ENCODE results near the gene TMPRSS11D. TPM values are rescaled to one million over a fixed set of nuclear protein-coding genes. Genes with fewer than 3 reads are reported as not detected.

Gene TMPRSS11D
- total and polyA plus RNA-seq, 11 donors: not detected

- intact Hi-C loops (cut with DNase I): no loop called here
- Histone ChIP-seq H3K36me3 (no peaks in the 10 kb centered on the region), H3K9me3 (no peaks in the 10 kb centered on the region), H3K27me3 (no peaks in the 10 kb centered on the region), H3K4me3 (no peak overlapping the region), H3K4me1 (peaks cover 0 to 5% (median 0%) of the 10 kb centered on the region in 12 donors), H3K27ac (no peak overlapping the region)
- DNase-seq (no peak), ATAC-seq (no peak)
- TF ChIP-seq POLR2A (IDR thresholded peaks at IDR 0.05) (no peak), CTCF (IDR thresholded peaks at IDR 0.05) (no peak)
Measured at GRCh38 chr4:67884701-67885100, 899 bp upstream of the TMPRSS11D start.

GRCh38 chr4:67883458-67883857, 344 bp downstream of the TMPRSS11D start:
- Histone ChIP-seq H3K9me3 (no peaks in the 10 kb centered on the region), H3K27me3 (no peaks in the 10 kb centered on the region), H3K36me3 (no peaks in the 10 kb centered on the region), H3K27ac (peak overlapping the region in 1 of 12 donors; percentile 6), H3K4me1 (peaks cover 0 to 5% (median 0%) of the 10 kb centered on the region in 12 donors), H3K4me3 (no peak overlapping the region)
- 79 to 89% (median 87%) methylated on average over 5 of the region's 5 CpGs for WGBS, 4 donors
- intact Hi-C loops (cut with DNase I): no loop called here
- DNase-seq: no peak
- ATAC-seq: no peak
- TF ChIP-seq CTCF (IDR thresholded peaks at IDR 0.05): no peak
- TF ChIP-seq POLR2A (IDR thresholded peaks at IDR 0.05): no peak

- H3K27me3 ChIP-seq: no peaks in the 10 kb centered on the region
- 50 to 52% (median 50%) methylated on average over 1 of the region's 1 CpG for WGBS, 4 donors
- intact Hi-C loops (cut with DNase I): no loop called here
- H3K27ac ChIP-seq: no peak overlapping the region
- H3K4me3 ChIP-seq: no peak overlapping the region
- no peak for TF ChIP-seq CTCF (IDR thresholded peaks at IDR 0.05)
- no peak for TF ChIP-seq POLR2A (IDR thresholded peaks at IDR 0.05)
- peaks cover 0 to 5% (median 0%) of the 10 kb centered on the region in 12 donors for H3K4me1 ChIP-seq
- no peaks in the 10 kb centered on the region for H3K9me3 ChIP-seq
- no peak for DNase-seq
- H3K36me3 ChIP-seq: no peaks in the 10 kb centered on the region
- no peak for ATAC-seq
Measured at GRCh38 chr4:67880866-67881610, 2.8 kb downstream of the TMPRSS11D start.

GRCh38 chr4:67879486-67879885, 4.3 kb downstream of the TMPRSS11D start:
- intact Hi-C loops (cut with DNase I): loop anchor here in 1 of 10 donors (10.0 kb wide), 1 partner anchor 295 kb away; no protein-coding TSS in a partner anchor
- H3K9me3 ChIP-seq: no peaks in the 10 kb centered on the region
- no peak overlapping the region for H3K4me3 ChIP-seq
- H3K27ac ChIP-seq: no peak overlapping the region
- peaks cover 0 to 5% (median 0%) of the 10 kb centered on the region in 12 donors for H3K4me1 ChIP-seq
- no peak for ATAC-seq
- no peaks in the 10 kb centered on the region for H3K27me3 ChIP-seq
- 76 to 86% (median 80%) methylated on average over 3 of the region's 3 CpGs for WGBS, 4 donors
- TF ChIP-seq CTCF (IDR thresholded peaks at IDR 0.05) (no peak), POLR2A (IDR thresholded peaks at IDR 0.05) (no peak)
- H3K36me3 ChIP-seq: no peaks in the 10 kb centered on the region
- no peak for DNase-seq

All from heart left ventricle (tissue), 16 donors.